Lower lobe of right lung (tissue), 2 donors: ENCODE measurements around the gene ADGRA1. TPM values are rescaled to one million over a fixed set of nuclear protein-coding genes. Genes with fewer than 3 reads are reported as not detected.

Experiments used
- ATAC-seq, 2 donors: fragments of 200-7000 bp; cut with Tn5 transposase; one replicate each; pipeline ENCODE4 v1.9.1; 2020 to 2022; ENCODE audit warnings: mild to moderate bottlenecking in 2 of 2, moderate library complexity in 2 of 2
- DNase-seq: peaks from one replicate; pipeline ENCODE4 v3.0.0-alpha.2; 2020
- H3K27ac ChIP-seq: fragments of 200-600 bp; one replicate; pipeline ENCODE4 v1.8.0; 2022
- H3K27me3 ChIP-seq: fragments of 200-600 bp; one replicate; pipeline ENCODE4 v1.8.0; 2022; ENCODE audit warnings: low read depth
- H3K36me3 ChIP-seq: fragments of 200-600 bp; one replicate; pipeline ENCODE4 v1.8.0; 2022; ENCODE audit warnings: mild to moderate bottlenecking
- H3K4me1 ChIP-seq: fragments of 200-600 bp; one replicate; pipeline ENCODE4 v1.8.0; 2022
- H3K4me3 ChIP-seq: fragments of 200-600 bp; one replicate; pipeline ENCODE4 v1.8.0; 2022; ENCODE audit warnings: mild to moderate bottlenecking
- H3K9me3 ChIP-seq: fragments of 200-600 bp; one replicate; pipeline ENCODE4 v1.8.0; 2022
- CTCF ChIP-seq: fragments of 200-600 bp; IDR thresholded peaks from one replicate; pipeline ENCODE4 v1.8.0; 2022; ENCODE audit warnings: antibody characterized with exemption, mild to moderate bottlenecking
- intact Hi-C: fragments of 100-400 bp; cut with DNase I; formaldehyde crosslinking; loops from one replicate; pipeline ENCODE4 v1.11.0; 2022
- total RNA-seq: library from RNA; stranded (reverse); fragmentation: NEBNext Ultra II Directional; extraction: Animal tissue kit (Norgen Biotek cat#: 25700); gene quantifications from one replicate; pipeline ENCODE4 v1.2.1, GENCODE V29; 2021
- donor health status: DM: no; HTN: yes; CAD: no; lungs with severe emphysema.

The ADGRA1 gene
- total RNA-seq, 1 donor from 2014 or later, result 0.38 TPM

GRCh38 chr10:133067149-133068105 lies 20.3 kb upstream of the ADGRA1 start:
- DNase-seq, result no peak
- no peak for TF ChIP-seq CTCF
- peak in 1 of 2 donors; percentile 17 for ATAC-seq
- Histone ChIP-seq H3K36me3 (no peaks in the 10 kb centered on the region), H3K4me1 (no peaks in the 10 kb centered on the region), H3K27me3 (peaks cover 16% of the 10 kb centered on the region), H3K9me3 (no peaks in the 10 kb centered on the region), H3K4me3 (no peak overlapping the region), H3K27ac (no peak overlapping the region)
- intact Hi-C loops, result no loop called here

GRCh38 chr10:133068111-133069032 lies 19.4 kb upstream of the ADGRA1 start:
- intact Hi-C loops, result no loop called here
- DNase-seq, result no peak
- TF ChIP-seq CTCF, result no peak
- Histone ChIP-seq H3K27ac (no peak overlapping the region), H3K36me3 (no peaks in the 10 kb centered on the region), H3K9me3 (no peaks in the 10 kb centered on the region), H3K4me3 (no peak overlapping the region), H3K27me3 (peaks cover 16% of the 10 kb centered on the region), H3K4me1 (no peaks in the 10 kb centered on the region)
- no peak for ATAC-seq

- Histone ChIP-seq H3K4me1 (no peaks in the 10 kb centered on the region), H3K9me3 (no peaks in the 10 kb centered on the region), H3K36me3 (no peaks in the 10 kb centered on the region), H3K27me3 (peaks cover 16% of the 10 kb centered on the region), H3K27ac (no peak overlapping the region), H3K4me3 (no peak overlapping the region)
- no peak for TF ChIP-seq CTCF
- ATAC-seq (no peak), DNase-seq (no peak)
- intact Hi-C loops, result no loop called here
Observed at GRCh38 chr10:133069033-133069525, 18.6 kb upstream of the ADGRA1 start.

- Histone ChIP-seq H3K4me1 (no peaks in the 10 kb centered on the region), H3K27me3 (peaks cover 23% of the 10 kb centered on the region), H3K27ac (no peak overlapping the region), H3K4me3 (no peak overlapping the region), H3K36me3 (no peaks in the 10 kb centered on the region), H3K9me3 (no peaks in the 10 kb centered on the region)
- intact Hi-C loops, result no loop called here
- DNase-seq (no peak), ATAC-seq (no peak)
- no peak for TF ChIP-seq CTCF
Observed at GRCh38 chr10:133070405-133070804, 17.3 kb upstream of the ADGRA1 start.

GRCh38 chr10:133070810-133071209 lies 16.9 kb upstream of the ADGRA1 start:
- Histone ChIP-seq H3K9me3 (no peaks in the 10 kb centered on the region), H3K36me3 (no peaks in the 10 kb centered on the region), H3K27ac (no peak overlapping the region), H3K4me3 (no peak overlapping the region), H3K27me3 (peaks cover 27% of the 10 kb centered on the region), H3K4me1 (no peaks in the 10 kb centered on the region)
- intact Hi-C loops, result no loop called here
- no peak for TF ChIP-seq CTCF
- DNase-seq (no peak), ATAC-seq (no peak)
